Kidney capillary endothelial cell (primary cell): ENCODE measurements around the gene NHSL1.

ENCODE experiments used
- DNase-seq: peaks from one replicate; pipeline ENCODE4 v3.0.0-alpha.2; 2018; ENCODE audit warnings: low spot score

The NHSL1 gene

GRCh38 chr6:138499303-138500018, at the start of gene NHSL1:
Gene NHSL1 (minus strand): TSS chr6:138499494. CDS start chr6:138499290, 204 bp downstream.
- no peak for DNase-seq

GRCh38 chr6:138546733-138547185, 47.5 kb upstream of the NHSL1 start:
- peak; percentile 95 for DNase-seq

GRCh38 chr6:138545621-138545980, 46.3 kb upstream of the NHSL1 start:
- DNase-seq: peak; percentile 79

GRCh38 chr6:138544501-138544900, 45.2 kb upstream of the NHSL1 start:
- no peak for DNase-seq

- DNase-seq: no peak
Observed at GRCh38 chr6:138543657-138544056, 44.4 kb upstream of the NHSL1 start.

- no peak for DNase-seq
Observed at GRCh38 chr6:138541823-138542481, 42.7 kb upstream of the NHSL1 start.

- DNase-seq: no peak
Observed at GRCh38 chr6:138540468-138540867, 41.2 kb upstream of the NHSL1 start.

GRCh38 chr6:138539876-138540275, 40.6 kb upstream of the NHSL1 start:
- no peak for DNase-seq

- DNase-seq: no peak
Observed at GRCh38 chr6:138538390-138539031, 39.2 kb upstream of the NHSL1 start.

- no peak for DNase-seq
Observed at GRCh38 chr6:138537106-138537505, 37.8 kb upstream of the NHSL1 start.

- no peak for DNase-seq
Observed at GRCh38 chr6:138535728-138536455, 36.6 kb upstream of the NHSL1 start.

GRCh38 chr6:138533667-138534066, 34.4 kb upstream of the NHSL1 start:
- DNase-seq: no peak

- no peak for DNase-seq
Observed at GRCh38 chr6:138531387-138531786, 32.1 kb upstream of the NHSL1 start.

- DNase-seq: no peak
Observed at GRCh38 chr6:138529478-138529877, 30.2 kb upstream of the NHSL1 start.

- DNase-seq: no peak
Observed at GRCh38 chr6:138528956-138529355, 29.7 kb upstream of the NHSL1 start.

- DNase-seq: no peak
Observed at GRCh38 chr6:138528137-138528536, 28.8 kb upstream of the NHSL1 start.

- DNase-seq: no peak
Observed at GRCh38 chr6:138527411-138528088, 28.3 kb upstream of the NHSL1 start.

GRCh38 chr6:138526822-138527235, 27.5 kb upstream of the NHSL1 start:
- DNase-seq: no peak

- DNase-seq: no peak
Observed at GRCh38 chr6:138525355-138525754, 26.1 kb upstream of the NHSL1 start.

- no peak for DNase-seq
Observed at GRCh38 chr6:138524526-138524925, 25.2 kb upstream of the NHSL1 start.

GRCh38 chr6:138523347-138524210, 24.3 kb upstream of the NHSL1 start:
- DNase-seq: peak; percentile 45
